GM19193 (cell line): ENCODE data around the gene GDF9.

ENCODE experiments used
- POLR2A ChIP-seq: IDR thresholded peaks from 4 replicates; pipeline ENCODE4 v1.6.1; 2011; ENCODE audit not compliant: insufficient read depth, insufficient read length; ENCODE audit errors: extremely low read depth

Gene GDF9, protein sequence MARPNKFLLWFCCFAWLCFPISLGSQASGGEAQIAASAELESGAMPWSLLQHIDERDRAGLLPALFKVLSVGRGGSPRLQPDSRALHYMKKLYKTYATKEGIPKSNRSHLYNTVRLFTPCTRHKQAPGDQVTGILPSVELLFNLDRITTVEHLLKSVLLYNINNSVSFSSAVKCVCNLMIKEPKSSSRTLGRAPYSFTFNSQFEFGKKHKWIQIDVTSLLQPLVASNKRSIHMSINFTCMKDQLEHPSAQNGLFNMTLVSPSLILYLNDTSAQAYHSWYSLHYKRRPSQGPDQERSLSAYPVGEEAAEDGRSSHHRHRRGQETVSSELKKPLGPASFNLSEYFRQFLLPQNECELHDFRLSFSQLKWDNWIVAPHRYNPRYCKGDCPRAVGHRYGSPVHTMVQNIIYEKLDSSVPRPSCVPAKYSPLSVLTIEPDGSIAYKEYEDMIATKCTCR

DNA sequence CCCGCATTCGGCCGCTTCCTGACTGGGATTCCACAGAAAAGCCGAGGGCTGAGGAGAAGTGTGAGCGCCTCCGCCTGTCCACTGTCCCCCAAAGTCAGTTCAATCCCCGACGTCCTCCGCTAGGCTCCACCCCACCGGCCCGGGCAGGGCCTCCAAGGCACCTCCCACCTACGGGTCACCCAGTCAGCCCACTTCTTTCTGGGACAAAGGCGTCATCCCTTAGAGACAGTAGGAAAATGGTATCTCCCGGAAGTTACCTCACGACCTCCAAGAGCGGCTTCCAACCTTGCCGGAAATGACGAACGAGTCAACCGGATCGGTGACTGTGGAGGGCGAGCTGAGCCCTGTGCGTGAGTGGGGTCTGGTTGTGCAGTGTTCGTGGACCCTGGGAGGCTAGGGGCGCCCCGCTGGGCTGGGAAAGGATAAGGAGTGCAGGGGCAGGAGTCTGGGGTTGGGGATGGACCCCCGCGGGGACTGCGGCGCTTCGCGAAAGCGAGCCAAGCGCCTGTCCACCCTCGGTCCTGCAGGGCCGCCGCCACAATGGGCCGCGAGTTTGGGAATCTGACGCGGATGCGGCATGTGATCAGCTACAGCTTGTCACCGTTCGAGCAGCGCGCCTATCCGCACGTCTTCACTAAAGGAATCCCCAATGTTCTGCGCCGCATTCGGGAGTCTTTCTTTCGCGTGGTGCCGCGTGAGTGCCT, at the start of gene GDF9, which contains the start of gene UQCRQ:
TSS of gene GDF9 (minus strand) at position 128 of the 704 bp plus-strand sequence. CDS start 1,936 bp downstream, outside the sequence.
TSS of gene UQCRQ (plus strand) at position 301 of the 704 bp plus-strand sequence. CDS start at position 541, 240 bp downstream.
- peak; percentile 97 for TF ChIP-seq POLR2A

DNA sequence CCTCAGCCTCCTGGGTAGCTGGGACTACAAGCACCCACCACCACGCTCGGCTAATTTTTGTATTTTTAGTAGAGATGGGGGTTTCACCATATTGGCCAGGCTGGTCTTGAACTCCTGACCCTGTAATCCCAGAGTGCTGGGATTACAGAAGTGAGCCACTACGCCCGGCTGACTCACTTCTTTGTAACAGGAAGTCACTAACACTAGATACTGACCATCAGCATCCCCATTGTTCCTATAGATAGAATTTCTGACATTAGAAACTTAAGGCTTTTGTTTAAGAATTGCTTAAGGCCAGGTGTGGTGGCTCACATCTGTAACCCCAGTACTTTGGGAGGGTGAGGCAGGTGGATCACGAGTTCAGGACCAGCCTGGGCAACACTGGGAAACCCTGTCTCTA, 49.4 kb upstream of the GDF9 start:
- no peak for TF ChIP-seq POLR2A

DNA sequence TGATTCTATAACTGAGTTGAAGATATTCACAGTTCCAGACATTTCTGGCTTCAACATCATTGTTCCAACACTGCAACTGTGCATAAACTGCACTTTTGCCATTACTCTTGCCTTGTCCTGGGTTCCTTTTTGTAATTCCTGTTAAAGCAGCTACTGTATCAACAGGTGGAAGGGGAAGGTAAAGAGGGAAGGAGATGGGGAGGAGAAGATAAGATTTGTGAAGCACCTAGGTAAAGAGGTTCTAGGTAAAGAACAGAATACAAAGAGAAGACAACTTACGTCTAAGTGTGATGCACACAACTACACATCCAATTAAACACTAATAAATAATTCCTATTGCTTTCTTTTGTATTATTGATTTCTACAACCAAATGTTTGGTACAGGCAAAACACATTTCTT, 43.4 kb upstream of the GDF9 start:
- no peak for TF ChIP-seq POLR2A

DNA sequence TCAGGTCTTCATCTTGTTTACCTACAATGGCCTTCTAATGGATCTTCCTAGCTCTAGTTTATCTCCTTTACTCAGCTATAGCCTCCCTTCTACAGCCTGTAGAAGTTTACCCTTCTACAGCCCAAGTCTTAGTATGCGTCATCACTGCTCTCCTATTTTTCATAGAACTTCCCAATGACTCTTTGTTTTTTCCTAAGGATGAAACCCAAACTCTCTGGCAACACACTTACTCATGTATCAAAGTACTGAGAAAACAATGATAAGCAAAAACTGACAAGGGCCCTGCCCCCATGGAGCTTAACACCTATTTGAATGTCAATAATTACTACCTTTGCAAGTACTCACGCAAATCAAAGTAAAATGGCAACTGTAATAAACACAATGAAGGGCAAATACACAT, 40.9 kb upstream of the GDF9 start:
- no peak for TF ChIP-seq POLR2A

DNA sequence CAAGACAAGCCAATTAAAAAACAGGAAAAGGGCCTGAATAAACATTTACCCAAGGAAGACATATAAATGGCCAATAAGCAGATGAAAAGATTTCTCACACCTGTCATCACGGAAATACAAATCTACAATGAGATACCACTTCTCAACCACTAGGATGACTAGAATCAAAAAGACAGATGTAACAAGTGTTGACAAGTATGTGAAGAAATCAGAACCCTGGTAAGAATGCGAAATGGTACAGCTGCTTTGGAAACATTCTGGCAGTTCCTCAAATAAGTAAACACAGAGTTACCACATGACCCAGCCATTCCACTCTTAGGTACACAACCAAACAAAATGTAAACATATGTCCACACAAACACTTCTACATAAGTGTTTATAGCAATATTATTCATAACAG, 39.7 kb upstream of the GDF9 start:
- TF ChIP-seq POLR2A, result no peak

DNA sequence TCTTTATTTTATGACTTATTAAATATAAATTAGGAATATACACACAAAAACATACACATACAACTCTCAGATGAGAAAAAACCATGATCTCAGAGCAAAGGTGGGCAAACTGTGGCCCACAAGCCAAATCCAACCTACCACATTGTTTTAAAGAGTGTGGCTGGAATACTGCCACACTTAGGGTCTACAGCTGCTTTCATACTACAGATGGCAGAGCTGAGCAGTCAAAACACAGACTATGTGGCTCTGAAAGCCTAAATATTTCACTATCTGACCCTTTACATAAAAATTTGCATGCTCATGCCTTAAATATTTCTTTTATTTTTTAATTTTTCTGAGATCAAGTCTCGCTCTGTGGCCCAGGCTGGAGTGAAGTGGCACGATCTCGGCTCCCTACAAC, 35.5 kb upstream of the GDF9 start:
- TF ChIP-seq POLR2A, result no peak

DNA sequence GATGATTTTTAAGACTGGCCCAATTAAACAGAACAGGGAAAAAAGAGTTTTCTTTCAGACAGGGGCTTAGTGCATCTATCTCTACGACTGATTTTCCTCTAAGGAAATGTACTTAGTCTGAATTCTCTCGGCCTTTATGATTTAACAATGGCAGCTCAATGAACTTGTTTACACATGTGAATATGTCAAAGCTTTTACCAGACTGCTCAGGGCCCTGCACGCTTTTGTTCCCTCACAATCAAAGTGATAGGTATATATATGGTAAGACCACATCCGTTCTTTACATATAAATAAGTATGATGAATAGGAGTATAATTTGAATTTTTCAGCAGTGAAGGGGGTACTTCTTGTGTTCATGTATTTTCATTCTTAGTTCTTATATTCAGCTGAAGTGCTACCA, 34.8 kb upstream of the GDF9 start:
- TF ChIP-seq POLR2A, result no peak

DNA sequence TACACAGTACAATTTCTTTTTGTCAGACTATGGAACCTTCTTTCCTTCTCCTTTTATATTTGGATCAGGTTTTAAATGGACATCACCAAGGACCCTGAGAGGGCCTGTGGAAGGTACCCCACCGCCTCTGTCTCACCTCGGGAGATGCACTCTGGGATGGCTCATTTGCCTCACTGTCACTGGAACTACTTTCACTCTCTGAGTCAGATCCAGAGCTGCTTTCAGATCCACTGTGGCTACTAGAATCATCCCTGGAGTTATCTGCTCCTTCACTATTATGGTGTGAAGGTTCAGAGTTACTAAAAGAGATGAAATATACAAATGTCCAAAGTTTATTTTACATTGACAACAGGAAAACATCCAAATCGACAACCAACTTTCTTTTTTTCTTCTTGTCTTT, 31.8 kb upstream of the GDF9 start:
- no peak for TF ChIP-seq POLR2A

DNA sequence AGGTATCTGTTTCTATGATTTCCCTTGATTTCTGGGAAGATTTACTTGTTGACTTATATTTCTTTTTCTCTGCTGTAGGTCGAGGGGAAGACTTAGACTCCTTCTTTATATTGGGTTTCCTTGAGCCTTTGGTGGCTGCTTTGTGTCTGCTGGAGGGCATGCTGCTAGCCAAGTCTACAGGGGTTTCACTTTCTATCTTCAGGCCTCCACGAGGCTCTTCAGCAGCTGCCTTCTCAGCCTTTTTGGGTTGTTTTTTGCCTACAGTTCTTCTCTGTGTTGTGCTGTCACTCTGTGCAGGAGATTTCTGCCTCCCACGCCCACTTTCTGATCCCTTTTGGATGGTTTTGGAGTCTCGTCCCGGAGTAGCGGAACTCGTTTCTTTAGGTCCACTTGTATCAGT, 30.4 kb upstream of the GDF9 start:
- TF ChIP-seq POLR2A, result no peak

DNA sequence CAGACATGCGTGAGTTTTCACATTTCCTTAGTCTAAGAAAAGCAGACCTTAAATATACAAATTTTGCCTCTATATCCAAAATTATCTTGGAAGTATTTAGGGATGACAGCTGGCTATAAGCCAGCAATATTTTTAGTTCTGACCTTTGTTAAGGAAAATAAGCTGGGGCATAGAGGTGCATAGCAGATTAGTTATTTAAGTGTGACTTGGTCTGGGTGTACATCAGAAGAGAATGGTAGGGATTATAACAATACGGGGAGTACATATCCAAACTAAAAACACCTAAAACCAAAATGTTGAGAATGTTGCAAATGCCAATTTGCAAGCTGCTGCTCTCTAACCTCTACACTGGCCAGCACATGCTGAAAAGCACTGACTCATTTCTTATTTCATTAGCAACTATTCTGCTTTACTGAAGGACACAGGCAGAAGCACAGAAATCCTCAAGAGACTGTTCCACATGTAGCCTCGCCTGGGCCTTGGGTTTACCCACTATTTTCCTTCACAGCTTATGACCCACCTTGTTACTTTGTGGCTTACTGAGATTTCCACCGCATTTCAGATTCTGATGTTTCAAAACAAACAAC, 29.5 kb upstream of the GDF9 start:
- TF ChIP-seq POLR2A, result no peak

DNA sequence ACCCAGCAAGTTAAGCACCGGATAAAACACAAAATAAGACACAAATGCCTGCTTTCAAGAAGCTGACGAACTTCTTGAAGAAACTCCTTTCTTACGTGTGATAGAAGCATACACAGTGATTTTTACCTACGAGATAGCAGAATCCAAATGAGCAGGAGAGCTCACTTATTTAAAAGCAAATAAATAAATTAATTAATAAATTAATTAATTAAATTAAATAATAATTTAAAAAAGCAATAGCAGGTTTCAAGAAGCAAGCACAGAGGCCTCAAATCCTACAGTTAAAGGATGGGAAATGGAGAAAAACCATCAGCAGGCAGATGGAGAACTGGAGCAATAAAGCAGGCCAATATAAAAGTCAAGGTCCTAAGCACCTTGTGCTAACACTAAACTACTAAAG, 24.5 kb upstream of the GDF9 start:
- TF ChIP-seq POLR2A, result no peak

DNA sequence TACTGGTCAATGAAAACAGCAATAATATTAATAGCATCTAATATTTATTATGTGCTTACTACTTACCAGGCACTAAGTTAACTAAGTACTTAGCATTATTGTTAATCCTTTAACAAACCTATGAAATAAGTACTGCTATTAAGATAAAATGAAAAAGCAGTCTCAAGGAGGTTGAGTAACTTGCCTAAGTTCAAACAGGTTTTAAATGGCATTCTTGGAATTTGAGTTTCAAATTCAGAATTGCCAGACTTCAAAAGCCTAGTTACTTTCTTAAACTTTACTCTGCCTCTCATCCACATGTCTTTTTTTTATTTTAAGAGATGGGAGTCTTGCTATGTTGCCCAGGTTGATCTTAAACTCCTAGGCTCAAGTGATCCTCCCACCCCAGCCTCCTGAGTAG, 23.2 kb upstream of the GDF9 start:
- TF ChIP-seq POLR2A, result no peak

DNA sequence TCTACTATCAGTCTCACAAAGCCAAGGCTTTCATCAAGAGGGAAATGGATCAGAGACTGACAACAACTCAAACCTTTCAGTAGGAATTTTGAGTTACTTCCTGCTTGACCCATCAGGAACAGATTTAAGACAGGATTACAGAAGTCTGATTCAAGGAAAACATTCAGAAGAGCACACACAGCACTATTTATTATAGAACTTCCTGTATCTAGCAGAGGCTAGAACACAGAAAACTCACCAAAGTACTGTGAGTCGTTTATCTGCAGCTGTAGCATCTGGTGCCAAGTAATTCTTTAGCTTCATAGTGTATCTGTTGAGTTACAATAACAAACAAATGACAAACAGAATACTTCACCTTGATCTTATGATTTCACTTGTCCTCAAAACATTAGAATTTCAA, 21.0 kb upstream of the GDF9 start:
- no peak for TF ChIP-seq POLR2A

DNA sequence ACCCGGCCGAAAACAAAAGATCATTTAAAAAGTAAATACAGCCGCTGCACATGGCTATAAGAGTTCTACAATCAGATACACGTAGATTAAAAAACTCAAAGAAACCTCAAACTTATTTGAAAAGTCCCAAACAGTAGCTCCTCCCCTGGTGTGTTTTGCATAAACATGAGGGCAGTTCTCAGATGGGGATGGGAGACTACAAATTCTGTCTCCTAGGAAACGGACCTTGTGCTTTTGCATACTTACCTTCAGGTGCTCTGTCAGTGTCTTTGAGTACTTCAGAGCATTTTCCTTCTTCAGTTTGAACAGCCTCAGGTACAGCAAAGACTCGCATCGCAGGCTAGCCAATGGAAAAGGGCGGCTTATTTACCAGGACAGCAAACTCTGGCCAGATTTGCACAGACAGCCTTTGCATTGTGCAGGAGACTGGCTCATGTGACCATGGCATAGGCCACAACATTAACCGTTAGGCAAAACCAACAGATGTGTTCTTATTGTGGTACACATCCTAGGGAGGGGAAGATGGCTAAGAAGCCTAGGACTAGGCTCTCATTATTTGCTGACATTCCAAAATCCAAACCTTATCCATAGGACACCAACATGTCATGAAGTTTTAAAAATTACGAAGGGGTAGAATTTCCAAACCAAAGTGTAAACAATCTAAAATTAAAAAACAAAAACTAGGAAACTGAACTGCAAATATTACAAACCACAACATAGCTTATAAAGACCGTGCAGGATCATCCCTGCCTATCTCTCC, 20.0 kb upstream of the GDF9 start:
- no peak for TF ChIP-seq POLR2A

DNA sequence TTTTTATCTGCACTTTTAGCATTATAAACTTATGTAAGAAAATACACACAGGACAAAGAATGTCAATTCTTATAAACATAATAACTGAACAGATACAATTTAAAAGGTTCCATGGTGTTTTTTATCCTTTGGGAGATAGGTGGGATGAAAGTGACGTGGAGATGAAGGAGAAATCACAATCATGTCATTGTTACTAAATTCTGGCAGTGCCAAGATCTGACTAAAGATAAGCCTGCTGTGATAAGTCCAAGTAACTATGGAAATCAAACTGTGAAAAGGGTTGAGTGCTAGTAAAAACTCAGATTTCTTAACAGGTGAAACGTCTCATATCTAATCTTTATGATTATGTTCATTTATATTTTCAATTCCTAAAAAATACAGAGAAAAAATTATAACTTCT, 18.3 kb upstream of the GDF9 start:
- TF ChIP-seq POLR2A, result no peak
